OCI-LY1 (cell line): Measurements from ENCODE around the gene FBF1.

Source experiments
- H2AFZ ChIP-seq: fragments of 200-600 bp; sonication (generic), shearing (Covaris generic); 2 replicates; pipeline ENCODE4 v1.6.0; 2014; ENCODE audit warnings: antibody characterized with exemption, mild to moderate bottlenecking, low read length
- H3F3A ChIP-seq: fragments of 200-600 bp; sonication (generic), shearing (Covaris generic); 2 replicates; pipeline ENCODE4 v1.6.0; 2014; ENCODE audit warnings: mild to moderate bottlenecking, antibody characterized with exemption, low read length, moderate library complexity; ENCODE audit not compliant: insufficient read depth
- H3K27ac ChIP-seq: fragments of 200-600 bp; sonication (generic); 2 replicates; pipeline ENCODE4 v1.5.1; 2014; ENCODE audit warnings: low read length, mixed run types, mild to moderate bottlenecking, low read depth; ENCODE audit not compliant: poor library complexity, severe bottlenecking
- H3K27me3 ChIP-seq: fragments of 200-600 bp; sonication (generic); 2 replicates; pipeline ENCODE4 v1.6.0; 2014; ENCODE audit warnings: antibody characterized with exemption, mild to moderate bottlenecking, low read length, moderate library complexity; ENCODE audit not compliant: insufficient read depth
- H3K36me3 ChIP-seq: fragments of 200-600 bp; sonication (generic); 2 replicates; pipeline ENCODE4 v1.6.1; 2014; ENCODE audit warnings: mild to moderate bottlenecking, antibody characterized with exemption, low read length, moderate library complexity, mixed read lengths; ENCODE audit not compliant: insufficient read depth
- H3K4me1 ChIP-seq: fragments of 200-600 bp; sonication (generic); 2 replicates; pipeline ENCODE4 v1.5.1; 2014; ENCODE audit warnings: mild to moderate bottlenecking, low read length, moderate library complexity; ENCODE audit not compliant: insufficient read depth, severe bottlenecking
- H3K4me2 ChIP-seq: fragments of 200-600 bp; sonication (generic), shearing (Covaris generic); 2 replicates; pipeline ENCODE4 v1.6.1; 2014; ENCODE audit warnings: low read length
- H3K4me3 ChIP-seq: fragments of 200-600 bp; sonication (generic); 2 replicates; pipeline ENCODE4 v1.5.1; 2014; ENCODE audit warnings: low read length, low read depth, mild to moderate bottlenecking, mixed read lengths; ENCODE audit not compliant: poor library complexity, severe bottlenecking
- H3K79me2 ChIP-seq: fragments of 200-600 bp; shearing (Covaris generic); 2 replicates; pipeline ENCODE4 v1.6.1; 2016; ENCODE audit warnings: mixed run types, low read length, mixed read lengths; ENCODE audit not compliant: insufficient read depth
- H3K9ac ChIP-seq: fragments of 200-600 bp; sonication (generic), shearing (Covaris generic); 2 replicates; pipeline ENCODE4 v1.6.1; 2014; ENCODE audit warnings: mild to moderate bottlenecking, low read length, mixed read lengths
- H3K9me2 ChIP-seq: fragments of 200-600 bp; sonication (generic), shearing (Covaris generic); 2 replicates; pipeline ENCODE4 v1.6.1; 2014; ENCODE audit warnings: low read depth, mild to moderate bottlenecking, low read length, mixed read lengths
- H3K9me3 ChIP-seq: fragments of 200-600 bp; shearing (Covaris generic); 2 replicates; pipeline ENCODE4 v1.6.1; 2014; ENCODE audit warnings: low read length, mixed read lengths
- H4K20me1 ChIP-seq: fragments of 200-600 bp; sonication (generic), shearing (Covaris generic); 2 replicates; pipeline ENCODE4 v1.6.0; 2016; ENCODE audit warnings: mild to moderate bottlenecking, low read length; ENCODE audit not compliant: insufficient read depth
- EZH2 ChIP-seq: fragments of 200-600 bp; sonication (generic), shearing (Covaris generic); IDR thresholded peaks from 2 replicates; pipeline ENCODE4 v1.8.0; 2017; ENCODE audit warnings: borderline replicate concordance, mixed run types, mild to moderate bottlenecking, antibody characterized with exemption, low read length, moderate library complexity, mixed read lengths
- TF ChIP-seq, protein P1 (sequence below): fragments of 200-600 bp; sonication (generic), shearing (Covaris generic); IDR thresholded peaks from 2 replicates; pipeline ENCODE4 v1.5.1; 2017; ENCODE audit warnings: mild to moderate bottlenecking, antibody characterized with exemption, low read length, moderate library complexity, mixed read lengths

Gene FBF1

DNA sequence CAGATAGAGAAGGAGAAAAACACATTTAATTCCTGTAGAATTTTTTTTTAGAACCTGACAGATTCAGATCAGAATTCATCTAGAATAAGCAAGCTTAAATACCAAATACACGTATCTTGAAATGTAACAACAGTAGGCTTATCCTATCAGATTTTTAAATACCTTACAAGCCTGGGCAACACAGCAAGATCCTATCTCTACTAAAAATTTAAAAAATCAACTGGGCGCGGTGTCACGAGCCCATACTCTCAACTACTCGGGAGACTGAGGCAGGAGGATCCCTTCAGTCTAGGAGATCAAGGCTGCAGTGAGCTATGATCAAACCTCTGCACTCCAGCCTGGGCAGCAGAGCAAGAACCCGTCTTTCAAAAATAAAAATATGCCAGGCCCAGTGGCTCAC lies 24.6 kb upstream of the FBF1 start:
- Histone ChIP-seq H3K9me2 (no peaks in the 10 kb centered on the region), H3K27me3 (no peaks in the 10 kb centered on the region), H3K79me2 (no peaks in the 10 kb centered on the region), H3K27ac (no peak overlapping the region), H2AFZ (no peak overlapping the region), H3K9ac (no peak overlapping the region), H3K9me3 (no peaks in the 10 kb centered on the region), H3K4me3 (no peak overlapping the region), H3K36me3 (peaks cover 6% of the 10 kb centered on the region), H3F3A (no peaks in the 10 kb centered on the region), H3K4me1 (no peaks in the 10 kb centered on the region), H3K4me2 (no peak overlapping the region), H4K20me1 (no peaks in the 10 kb centered on the region)
- TF ChIP-seq, protein P1, sequence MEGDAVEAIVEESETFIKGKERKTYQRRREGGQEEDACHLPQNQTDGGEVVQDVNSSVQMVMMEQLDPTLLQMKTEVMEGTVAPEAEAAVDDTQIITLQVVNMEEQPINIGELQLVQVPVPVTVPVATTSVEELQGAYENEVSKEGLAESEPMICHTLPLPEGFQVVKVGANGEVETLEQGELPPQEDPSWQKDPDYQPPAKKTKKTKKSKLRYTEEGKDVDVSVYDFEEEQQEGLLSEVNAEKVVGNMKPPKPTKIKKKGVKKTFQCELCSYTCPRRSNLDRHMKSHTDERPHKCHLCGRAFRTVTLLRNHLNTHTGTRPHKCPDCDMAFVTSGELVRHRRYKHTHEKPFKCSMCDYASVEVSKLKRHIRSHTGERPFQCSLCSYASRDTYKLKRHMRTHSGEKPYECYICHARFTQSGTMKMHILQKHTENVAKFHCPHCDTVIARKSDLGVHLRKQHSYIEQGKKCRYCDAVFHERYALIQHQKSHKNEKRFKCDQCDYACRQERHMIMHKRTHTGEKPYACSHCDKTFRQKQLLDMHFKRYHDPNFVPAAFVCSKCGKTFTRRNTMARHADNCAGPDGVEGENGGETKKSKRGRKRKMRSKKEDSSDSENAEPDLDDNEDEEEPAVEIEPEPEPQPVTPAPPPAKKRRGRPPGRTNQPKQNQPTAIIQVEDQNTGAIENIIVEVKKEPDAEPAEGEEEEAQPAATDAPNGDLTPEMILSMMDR = no peak
- no peak for TF ChIP-seq EZH2

GRCh38 chr17:75959839-75960511 lies 19.1 kb upstream of the FBF1 start:
- H3K27me3 ChIP-seq = no peaks in the 10 kb centered on the region
- no peak overlapping the region; the same call in 1 of the 2 replicates for H3K9ac ChIP-seq
- H2AFZ ChIP-seq = no peak overlapping the region
- H3F3A ChIP-seq = no peaks in the 10 kb centered on the region
- peak overlapping the region; percentile 26 for H3K27ac ChIP-seq
- peaks cover 15% of the 10 kb centered on the region for H3K4me1 ChIP-seq
- peaks cover 20% of the 10 kb centered on the region for H3K36me3 ChIP-seq
- no peaks in the 10 kb centered on the region for H4K20me1 ChIP-seq
- H3K79me2 ChIP-seq = no peaks in the 10 kb centered on the region
- TF ChIP-seq, protein P1 = no peak
- no peak for TF ChIP-seq EZH2
- no peaks in the 10 kb centered on the region for H3K9me3 ChIP-seq
- no peaks in the 10 kb centered on the region for H3K9me2 ChIP-seq
- H3K4me2 ChIP-seq = peak overlapping the region; percentile 24; the same call in 1 of the 2 replicates
- H3K4me3 ChIP-seq = no peak overlapping the region

- Histone ChIP-seq H4K20me1 (no peaks in the 10 kb centered on the region), H3K9ac (no peak overlapping the region; the same call in 1 of the 2 replicates), H3K79me2 (no peaks in the 10 kb centered on the region), H3K27ac (peak overlapping the region; percentile 26), H3K4me2 (peak overlapping the region; percentile 24; the same call in 1 of the 2 replicates), H3K27me3 (no peaks in the 10 kb centered on the region), H2AFZ (no peak overlapping the region), H3K36me3 (peaks cover 23% of the 10 kb centered on the region), H3F3A (no peaks in the 10 kb centered on the region), H3K4me1 (peaks cover 15% of the 10 kb centered on the region), H3K9me3 (no peaks in the 10 kb centered on the region), H3K9me2 (no peaks in the 10 kb centered on the region), H3K4me3 (no peak overlapping the region)
- no peak for TF ChIP-seq EZH2
- TF ChIP-seq, protein P1 = no peak
Observed at GRCh38 chr17:75959051-75959838, 18.4 kb upstream of the FBF1 start.
